Measurements from ENCODE around the gene MVD. TPM values are rescaled to one million over a fixed set of nuclear protein-coding genes. Genes with fewer than 3 reads are reported as not detected.

MVD gene, protein sequence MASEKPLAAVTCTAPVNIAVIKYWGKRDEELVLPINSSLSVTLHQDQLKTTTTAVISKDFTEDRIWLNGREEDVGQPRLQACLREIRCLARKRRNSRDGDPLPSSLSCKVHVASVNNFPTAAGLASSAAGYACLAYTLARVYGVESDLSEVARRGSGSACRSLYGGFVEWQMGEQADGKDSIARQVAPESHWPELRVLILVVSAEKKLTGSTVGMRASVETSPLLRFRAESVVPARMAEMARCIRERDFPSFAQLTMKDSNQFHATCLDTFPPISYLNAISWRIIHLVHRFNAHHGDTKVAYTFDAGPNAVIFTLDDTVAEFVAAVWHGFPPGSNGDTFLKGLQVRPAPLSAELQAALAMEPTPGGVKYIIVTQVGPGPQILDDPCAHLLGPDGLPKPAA
- 10 to 100 TPM in 2 of 4 donors, 1 to 10 TPM in 2; 2.4 to 22.1 (median 15.0) TPM for total RNA-seq

DNA sequence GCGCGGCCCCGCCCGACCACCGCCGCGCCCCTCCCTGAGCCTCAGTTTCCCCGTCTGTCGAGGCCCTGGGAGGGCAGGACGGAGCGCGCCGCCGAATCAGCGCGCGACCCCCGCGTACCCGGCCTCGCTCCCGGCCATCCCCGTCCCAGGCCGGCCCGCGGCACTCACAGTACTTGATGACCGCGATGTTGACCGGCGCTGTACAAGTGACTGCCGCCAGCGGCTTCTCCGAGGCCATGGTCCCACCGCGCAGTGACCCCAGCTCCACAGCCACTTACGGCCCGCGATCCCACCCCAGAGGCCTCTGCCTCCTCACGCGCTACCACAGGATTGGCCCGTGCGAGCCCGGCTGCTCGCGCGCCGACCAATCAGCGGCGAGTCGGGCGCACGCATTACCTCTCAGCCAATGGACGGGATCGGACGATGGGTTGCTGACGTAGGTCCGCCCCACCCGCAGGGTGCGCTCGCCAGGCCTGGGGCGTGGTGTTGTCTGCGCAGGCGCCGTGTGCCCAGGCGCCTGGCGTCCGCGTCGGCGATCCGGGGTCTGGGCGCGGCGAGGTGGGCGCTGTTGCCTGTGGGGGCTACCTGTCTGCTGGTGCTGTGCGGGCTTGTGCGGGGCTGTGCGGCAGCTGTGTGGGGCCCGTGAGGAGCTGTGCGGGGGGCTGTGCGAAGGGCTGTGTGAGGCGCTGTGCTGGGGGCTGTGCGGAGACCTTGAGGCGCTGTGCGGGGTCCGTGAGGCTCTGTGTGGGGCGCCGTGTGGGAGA, at the start of gene MVD:
Gene MVD, minus strand, starts transcription at position 249 of the 764 bp plus-strand sequence. Its CDS starts 11 bp downstream, at position 238.
- H3K27ac ChIP-seq: peak within 1 kb of the TSS; percentile 74 to 77
- H3K36me3 ChIP-seq: no peaks in the 10 kb centered on the region
- H3K27me3 ChIP-seq: no peaks in the 10 kb centered on the region
- H3K4me1 ChIP-seq: peaks cover 0 to 4% of the 10 kb centered on the region in 2 donors
- peak within 1 kb of the TSS; percentile 75 to 97 for H3K4me3 ChIP-seq
- DNase-seq: peak; percentile 95 to 96
- TF ChIP-seq, protein P1, sequence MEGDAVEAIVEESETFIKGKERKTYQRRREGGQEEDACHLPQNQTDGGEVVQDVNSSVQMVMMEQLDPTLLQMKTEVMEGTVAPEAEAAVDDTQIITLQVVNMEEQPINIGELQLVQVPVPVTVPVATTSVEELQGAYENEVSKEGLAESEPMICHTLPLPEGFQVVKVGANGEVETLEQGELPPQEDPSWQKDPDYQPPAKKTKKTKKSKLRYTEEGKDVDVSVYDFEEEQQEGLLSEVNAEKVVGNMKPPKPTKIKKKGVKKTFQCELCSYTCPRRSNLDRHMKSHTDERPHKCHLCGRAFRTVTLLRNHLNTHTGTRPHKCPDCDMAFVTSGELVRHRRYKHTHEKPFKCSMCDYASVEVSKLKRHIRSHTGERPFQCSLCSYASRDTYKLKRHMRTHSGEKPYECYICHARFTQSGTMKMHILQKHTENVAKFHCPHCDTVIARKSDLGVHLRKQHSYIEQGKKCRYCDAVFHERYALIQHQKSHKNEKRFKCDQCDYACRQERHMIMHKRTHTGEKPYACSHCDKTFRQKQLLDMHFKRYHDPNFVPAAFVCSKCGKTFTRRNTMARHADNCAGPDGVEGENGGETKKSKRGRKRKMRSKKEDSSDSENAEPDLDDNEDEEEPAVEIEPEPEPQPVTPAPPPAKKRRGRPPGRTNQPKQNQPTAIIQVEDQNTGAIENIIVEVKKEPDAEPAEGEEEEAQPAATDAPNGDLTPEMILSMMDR (IDR thresholded peaks at IDR 0.05): peak in 1 of 4 experiments; percentile 11
- TF ChIP-seq POLR2A (IDR thresholded peaks at IDR 0.05): peak; percentile 80 to 83
- H3K9me3 ChIP-seq: no peaks in the 10 kb centered on the region
- intact Hi-C loops (cut with DNase I; ENCODE audit: low total_unique reads): no loop called here

DNA sequence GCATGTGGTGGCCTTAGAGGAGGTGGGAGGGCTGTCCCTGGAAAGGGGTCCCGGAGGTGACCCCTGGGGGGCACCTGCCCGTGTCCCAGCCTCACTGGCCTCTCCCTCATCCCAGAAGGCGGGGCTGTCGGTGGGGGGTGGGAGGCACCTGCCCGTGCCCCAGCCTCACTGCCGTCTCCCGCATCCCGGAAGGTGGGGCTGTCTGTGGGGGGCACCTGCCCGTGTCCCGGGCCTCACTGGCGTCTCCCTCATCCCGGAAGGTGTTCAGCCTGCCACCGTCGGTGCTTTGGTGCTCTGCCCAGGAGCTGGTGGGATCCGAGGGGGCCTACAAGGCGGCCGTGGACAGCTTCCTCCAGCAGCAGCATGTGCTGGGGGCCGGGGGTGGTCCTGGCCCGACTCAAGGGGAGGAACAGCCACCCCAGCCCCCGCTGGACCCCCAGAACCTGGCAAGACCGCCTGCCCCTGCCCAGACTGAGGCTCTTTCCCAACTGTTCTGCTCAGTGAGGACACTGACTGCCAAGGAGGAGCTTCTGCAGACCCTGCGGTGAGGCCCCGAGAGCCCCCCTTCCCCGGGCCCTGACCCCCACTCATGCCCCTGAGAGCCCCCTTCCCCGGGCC, 49.6 kb upstream of the MVD start:
- Histone ChIP-seq H3K9me3 (no peaks in the 10 kb centered on the region), H3K4me3 (no peak overlapping the region), H3K4me1 (peaks cover 0 to under 1% of the 10 kb centered on the region in 2 donors), H3K36me3 (no peaks in the 10 kb centered on the region), H3K27me3 (no peaks in the 10 kb centered on the region), H3K27ac (no peak overlapping the region)
- DNase-seq: no peak
- intact Hi-C loops (cut with DNase I; ENCODE audit: low total_unique reads): no loop called here
- TF ChIP-seq POLR2A (IDR thresholded peaks at IDR 0.05): no peak
- TF ChIP-seq, protein P1 (IDR thresholded peaks at IDR 0.05): no peak

- no peak overlapping the region for H3K4me3 ChIP-seq
- H3K9me3 ChIP-seq: no peaks in the 10 kb centered on the region
- TF ChIP-seq, protein P1 (IDR thresholded peaks at IDR 0.05): no peak
- TF ChIP-seq POLR2A (IDR thresholded peaks at IDR 0.05): no peak
- DNase-seq: no peak
- no peak overlapping the region for H3K27ac ChIP-seq
- intact Hi-C loops (cut with DNase I; ENCODE audit: low total_unique reads): no loop called here
- no peaks in the 10 kb centered on the region for H3K27me3 ChIP-seq
- H3K36me3 ChIP-seq: no peaks in the 10 kb centered on the region
- H3K4me1 ChIP-seq: peaks cover 4 to 5% of the 10 kb centered on the region in 2 donors
These were observed 49.0 kb upstream of the MVD start for GRCh38 chr16:88711750-88712340.

GRCh38 chr16:88710556-88710955, 47.7 kb upstream of the MVD start:
- no peaks in the 10 kb centered on the region for H3K9me3 ChIP-seq
- no peak overlapping the region for H3K4me3 ChIP-seq
- TF ChIP-seq, protein P1 (IDR thresholded peaks at IDR 0.05): no peak
- no peak for TF ChIP-seq POLR2A (IDR thresholded peaks at IDR 0.05)
- no peak overlapping the region for H3K27ac ChIP-seq
- peaks cover 5 to 7% of the 10 kb centered on the region in 2 donors for H3K4me1 ChIP-seq
- DNase-seq: no peak
- H3K36me3 ChIP-seq: no peaks in the 10 kb centered on the region
- H3K27me3 ChIP-seq: no peaks in the 10 kb centered on the region
- intact Hi-C loops (cut with DNase I; ENCODE audit: low total_unique reads): no loop called here
